HG02943 (cell line): ENCODE results near the gene RNF38.
"Not testable (repeated sequence)": the region's sequence is repeated elsewhere in the genome, so short reads cannot be mapped to it uniquely, and the experiment has no call there.

Source experiments
- ATAC-seq: cut with Tn5 transposase; IDR thresholded peaks from one replicate; pipeline ENCODE4 v1.9.1; 2021; ENCODE audit warnings: mild to moderate bottlenecking, low read depth, moderate library complexity; ENCODE audit not compliant: unreplicated experiment

RNF38 gene

GRCh38 chr9:36399980-36400331, at the start of gene RNF38:
TSS of gene RNF38 (minus strand) at chr9:36400269. CDS start at chr9:36400108, 161 bp downstream.
- ATAC-seq = no peak

DNA sequence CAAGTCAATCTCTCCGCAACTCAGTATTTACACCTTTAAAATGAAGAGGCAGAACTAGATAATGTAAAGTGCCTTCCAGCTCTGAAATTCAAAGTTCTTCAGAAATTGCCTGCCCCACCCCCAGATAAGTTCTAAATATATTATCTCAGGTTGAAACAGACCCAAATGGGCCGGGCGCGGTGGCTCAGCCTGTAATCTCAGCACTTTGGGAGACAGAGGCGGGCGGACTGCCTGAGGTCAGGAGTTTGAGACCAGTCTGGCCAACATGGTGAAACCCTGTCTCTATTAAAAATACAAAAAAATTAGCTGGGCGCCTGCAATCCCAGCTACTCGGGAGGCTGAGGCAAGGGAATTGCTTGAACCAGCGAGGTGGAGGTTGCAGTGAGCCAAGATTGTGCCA, 48.5 kb upstream of the RNF38 start:
- not testable (repeated sequence) for ATAC-seq

DNA sequence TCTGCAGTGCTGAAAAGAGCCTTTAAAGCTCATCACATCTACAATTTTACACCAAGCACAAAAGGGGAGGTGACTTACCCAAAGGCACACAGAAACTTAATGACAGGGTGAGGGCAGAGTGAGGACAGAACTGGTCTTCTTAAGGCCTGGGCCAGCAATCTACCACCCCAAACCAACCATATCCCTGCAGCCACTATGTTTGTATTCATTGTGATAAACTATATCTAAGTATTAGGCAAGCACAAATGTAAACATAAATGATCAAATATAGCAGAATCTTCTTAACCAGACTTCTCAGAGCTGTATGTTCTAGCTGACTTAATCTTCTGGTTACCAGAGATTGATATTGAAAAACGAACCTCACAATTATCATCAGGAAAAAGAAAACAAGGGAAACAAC, 47.9 kb upstream of the RNF38 start:
- ATAC-seq = no peak

DNA sequence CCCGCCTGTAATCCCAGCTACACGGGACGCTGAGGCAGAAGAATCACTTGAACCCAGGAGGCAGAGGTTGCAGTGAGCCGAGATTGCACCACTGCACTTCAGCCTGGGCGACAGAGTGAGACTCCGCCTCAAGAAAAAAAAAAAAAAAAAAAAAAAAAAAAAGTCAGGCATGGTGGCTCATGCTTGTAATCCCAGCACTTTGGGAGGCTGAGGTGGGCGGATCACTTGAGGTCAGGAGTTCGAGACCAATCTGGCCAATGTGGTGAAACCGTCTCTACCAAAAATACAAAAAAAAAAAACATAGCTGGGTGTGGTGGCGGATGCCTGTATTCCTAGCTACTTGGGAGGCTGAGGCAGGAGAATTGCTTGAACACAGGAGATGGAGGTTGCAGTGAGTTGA, 46.6 kb upstream of the RNF38 start:
- not testable (repeated sequence) for ATAC-seq

GRCh38 chr9:36445800-36446361, 45.8 kb upstream of the RNF38 start:
- no peak for ATAC-seq

- ATAC-seq = no peak
These were observed 44.1 kb upstream of the RNF38 start for GRCh38 chr9:36444203-36444602.

- no peak for ATAC-seq
These were observed 43.5 kb upstream of the RNF38 start for GRCh38 chr9:36443581-36443980.

- no peak for ATAC-seq
These were observed 42.6 kb upstream of the RNF38 start for GRCh38 chr9:36442710-36443109.

DNA sequence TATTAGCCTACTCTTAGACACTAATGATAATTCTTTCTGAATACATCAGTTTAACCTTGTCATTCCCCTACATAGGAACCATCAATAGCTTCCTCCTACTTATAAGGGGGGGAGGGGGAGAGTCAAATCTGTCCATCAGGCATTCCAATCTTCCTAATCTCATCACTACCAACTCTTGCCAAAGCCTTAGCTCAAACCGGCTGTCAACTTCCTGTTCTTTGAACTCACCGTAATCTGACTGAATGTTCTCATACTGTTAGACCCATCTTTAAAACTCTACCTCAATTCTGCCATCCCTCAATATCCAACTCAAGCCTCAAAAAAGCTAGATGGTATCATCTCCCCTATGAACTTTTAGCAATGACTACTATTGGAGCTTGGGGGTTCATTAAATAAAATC, 41.9 kb upstream of the RNF38 start:
- ATAC-seq = no peak

DNA sequence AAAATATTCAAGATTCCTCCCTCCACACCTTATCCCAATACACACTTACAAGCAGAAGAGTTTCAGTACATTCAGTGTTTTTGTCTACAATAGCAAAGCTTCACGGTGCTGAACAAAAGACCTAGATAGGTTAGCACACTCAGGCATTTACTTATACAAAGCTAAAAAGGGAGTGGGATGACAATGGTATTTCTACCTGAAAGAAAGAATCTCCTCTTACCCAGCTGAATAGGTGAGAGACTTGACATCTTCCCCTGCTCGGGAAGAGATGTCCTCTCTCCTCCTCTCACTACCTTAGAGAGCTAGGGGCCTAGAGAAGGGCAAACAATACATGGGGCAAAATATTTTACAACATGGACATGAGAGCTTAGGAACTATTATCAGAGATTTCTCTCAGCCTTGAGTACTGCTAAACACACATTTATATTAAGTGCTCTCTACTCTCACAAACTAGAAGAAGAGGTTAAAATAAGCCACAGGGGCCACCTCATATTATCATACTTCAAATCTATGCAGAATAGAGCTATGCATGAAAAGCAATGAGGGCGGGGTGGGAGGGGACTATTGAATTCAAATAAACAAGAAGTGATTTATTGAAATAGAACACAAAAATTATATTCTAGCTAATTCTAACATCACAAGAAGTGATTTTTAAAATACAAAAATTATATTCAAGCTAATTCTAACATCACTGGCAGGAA, 38.6 kb upstream of the RNF38 start:
- ATAC-seq = no peak

DNA sequence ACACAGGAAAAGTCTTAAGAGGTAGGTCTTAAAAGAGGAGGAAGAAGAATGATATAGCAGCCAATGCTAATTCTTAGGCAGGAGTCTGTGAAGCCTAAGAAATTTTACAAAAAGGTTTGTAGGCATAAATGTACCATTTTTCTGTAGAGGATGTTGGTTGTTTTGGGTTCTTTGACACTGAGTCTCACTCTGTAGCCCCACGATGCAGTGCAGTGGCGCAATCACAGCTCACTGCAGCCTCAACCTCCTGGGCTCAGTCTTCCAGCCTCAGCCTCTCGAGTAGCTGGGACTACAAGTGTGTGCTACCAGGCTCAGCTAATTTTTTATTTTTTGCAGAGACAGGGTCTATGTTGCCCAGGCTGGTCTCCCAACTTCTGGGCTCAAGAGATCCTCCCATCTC, 37.7 kb upstream of the RNF38 start:
- no peak for ATAC-seq

DNA sequence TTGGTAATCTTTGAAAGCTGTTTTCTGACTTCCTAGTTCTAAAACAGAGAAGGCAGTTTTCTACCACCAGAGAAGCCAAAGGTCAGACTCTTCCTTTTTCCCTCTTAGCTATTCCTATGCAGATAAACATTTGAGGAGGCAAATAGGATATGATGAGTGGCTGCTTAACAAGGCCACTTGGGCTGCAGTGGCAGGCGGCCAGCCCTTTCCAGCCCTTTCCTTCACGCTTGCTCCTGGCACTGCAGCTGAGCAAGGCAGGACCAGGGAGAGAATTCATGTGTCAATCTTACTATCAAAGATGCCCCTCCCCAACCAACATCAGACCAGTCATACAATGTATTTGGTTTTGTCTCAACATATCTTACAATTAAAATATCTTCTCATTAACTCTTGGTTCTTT, 36.8 kb upstream of the RNF38 start:
- no peak for ATAC-seq

- no peak for ATAC-seq
These were observed 33.3 kb upstream of the RNF38 start for GRCh38 chr9:36433386-36433785.

DNA sequence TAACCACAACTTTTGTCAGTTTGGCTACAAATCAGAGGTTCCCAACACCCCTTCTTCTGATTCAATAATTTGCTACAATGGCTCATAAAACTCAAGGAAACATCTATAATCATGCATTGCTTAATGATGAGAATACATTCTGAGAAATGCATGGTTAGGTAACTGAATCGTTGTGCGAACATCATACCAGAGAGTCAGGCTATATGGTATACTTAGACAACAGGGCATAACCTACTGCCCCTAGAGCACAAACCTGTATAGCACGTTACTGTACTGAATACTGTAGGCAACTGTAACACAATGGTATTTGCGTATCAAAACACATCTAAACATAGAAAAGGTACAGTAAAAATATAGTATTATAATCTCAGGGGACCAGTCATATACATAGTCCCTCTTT, 31.0 kb upstream of the RNF38 start:
- no peak for ATAC-seq

DNA sequence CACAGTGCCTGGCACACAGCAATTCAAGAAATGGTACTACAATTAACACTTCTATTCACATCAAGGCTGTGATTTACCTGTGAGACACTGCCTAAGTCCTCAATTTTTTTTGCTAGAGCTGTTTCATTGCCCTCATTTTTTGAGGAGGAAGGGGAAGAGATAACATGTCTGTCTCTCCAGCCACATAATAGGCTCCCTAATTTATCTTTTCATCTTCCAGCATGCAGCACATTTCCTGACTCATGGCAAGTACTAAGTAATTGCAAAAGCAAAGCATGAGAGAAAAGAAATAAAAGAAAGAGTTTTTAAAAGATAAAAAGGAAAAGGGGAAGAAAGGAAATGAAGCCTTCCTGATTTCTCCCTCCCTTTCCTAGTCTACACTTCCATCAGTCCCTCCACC, 26.9 kb upstream of the RNF38 start:
- ATAC-seq = no peak

GRCh38 chr9:36426348-36426747, 26.3 kb upstream of the RNF38 start:
- ATAC-seq = no peak

- ATAC-seq = no peak
These were observed 24.4 kb upstream of the RNF38 start for GRCh38 chr9:36424289-36425055.

- ATAC-seq = no peak
These were observed 23.1 kb upstream of the RNF38 start for GRCh38 chr9:36423206-36423605.

- no peak for ATAC-seq
These were observed 16.8 kb upstream of the RNF38 start for GRCh38 chr9:36416890-36417289.

DNA sequence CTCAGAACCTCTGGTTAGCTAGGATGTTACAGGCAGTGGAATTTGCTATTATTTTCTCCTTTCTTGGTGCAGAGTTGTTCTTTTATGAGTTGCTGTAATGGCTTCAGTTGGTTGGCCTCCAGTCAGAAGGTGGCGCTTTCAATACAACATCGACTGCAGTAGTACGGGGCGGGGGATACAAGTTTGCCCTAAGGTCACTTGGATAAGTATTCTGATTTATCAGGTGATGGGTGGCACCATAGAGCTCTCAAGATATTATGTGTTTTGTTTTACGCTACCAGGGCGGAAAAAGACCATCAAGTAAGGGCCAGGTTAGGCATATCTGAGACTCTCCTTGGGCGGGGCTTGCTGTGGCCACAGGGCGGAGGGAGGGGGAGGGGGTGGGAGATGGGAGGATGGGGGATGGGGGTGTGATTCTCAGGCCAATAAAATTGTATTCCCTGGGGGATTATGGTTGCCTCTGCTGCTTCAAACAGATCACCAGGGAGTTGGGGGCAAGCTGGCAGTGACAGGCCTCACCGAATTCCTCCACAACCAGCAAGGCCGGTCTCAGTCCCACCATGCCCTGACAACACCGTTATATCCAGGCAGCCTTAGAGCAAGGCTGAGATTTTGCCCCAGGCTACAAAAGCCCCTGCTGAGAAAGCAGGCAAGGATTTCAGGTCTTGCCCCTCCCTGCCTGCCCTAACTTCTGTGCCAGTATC, 15.9 kb upstream of the RNF38 start:
- no peak for ATAC-seq

DNA sequence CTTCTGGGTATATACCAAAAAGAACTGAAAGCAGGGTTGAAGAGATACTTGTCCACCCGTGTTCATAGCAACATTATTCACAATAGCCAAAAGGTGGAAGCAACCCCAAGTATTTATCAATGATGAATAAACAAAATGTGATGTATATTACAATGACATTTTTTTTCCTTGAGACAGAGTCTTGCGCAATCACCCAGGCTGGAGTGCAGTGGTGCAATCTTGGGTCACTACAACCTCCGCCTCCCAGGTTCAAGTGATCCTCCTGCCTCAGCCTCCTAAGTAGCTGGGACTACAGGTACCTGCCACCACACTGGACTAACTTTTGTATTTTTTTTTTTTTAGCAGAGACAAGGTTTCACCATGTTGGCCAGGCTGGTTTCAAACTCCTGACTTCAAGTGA, 11.3 kb upstream of the RNF38 start:
- ATAC-seq = not testable (repeated sequence)
